ENCODE results near the gene CLDN25.

The CLDN25 gene

DNA sequence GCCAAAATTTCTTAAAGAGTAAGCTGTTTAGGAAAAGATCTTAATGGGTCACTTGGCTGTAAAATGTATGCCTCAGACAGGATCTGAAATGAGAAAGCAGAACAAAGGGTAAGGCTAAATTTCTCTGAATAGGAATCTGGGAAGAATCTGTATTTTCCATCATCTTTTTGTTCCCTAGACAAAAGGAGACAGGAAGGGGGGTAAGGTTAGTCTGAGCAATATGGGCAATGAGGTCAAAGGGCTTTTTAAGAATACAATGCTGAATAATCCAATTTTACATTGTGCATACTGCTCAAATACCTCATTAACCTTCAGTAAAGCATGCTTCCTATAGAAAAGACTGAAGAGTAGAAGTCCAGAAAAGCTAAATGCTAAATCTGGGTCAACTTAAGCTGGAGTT is 34.6 kb downstream of the CLDN25 start:
- no peak for DNase-seq

DNA sequence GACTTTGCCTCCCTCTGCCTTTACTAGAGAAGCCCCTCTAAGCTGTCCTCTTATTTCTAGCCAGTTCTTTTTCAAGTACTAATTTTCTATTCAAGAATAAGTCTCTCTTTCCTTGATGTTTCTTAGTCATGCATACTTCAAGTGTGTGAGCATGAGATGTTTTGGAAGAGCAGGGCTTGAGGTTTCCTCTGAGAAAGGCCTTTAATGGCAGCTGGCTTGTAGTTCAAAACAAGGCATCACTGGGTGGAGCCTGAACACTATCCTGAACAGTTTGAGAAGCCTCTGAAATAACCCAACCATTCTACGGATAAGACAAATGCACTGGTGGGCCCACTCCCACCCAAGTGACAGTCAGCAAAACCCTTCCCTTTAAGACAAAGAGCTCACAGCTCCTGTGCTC is 37.6 kb downstream of the CLDN25 start:
- no peak for DNase-seq

GRCh38 chr11:113817626-113818025 is 38.0 kb downstream of the CLDN25 start:
- no peak for DNase-seq

- DNase-seq = no peak
Measured at GRCh38 chr11:113818426-113818825, 38.8 kb downstream of the CLDN25 start.

DNA sequence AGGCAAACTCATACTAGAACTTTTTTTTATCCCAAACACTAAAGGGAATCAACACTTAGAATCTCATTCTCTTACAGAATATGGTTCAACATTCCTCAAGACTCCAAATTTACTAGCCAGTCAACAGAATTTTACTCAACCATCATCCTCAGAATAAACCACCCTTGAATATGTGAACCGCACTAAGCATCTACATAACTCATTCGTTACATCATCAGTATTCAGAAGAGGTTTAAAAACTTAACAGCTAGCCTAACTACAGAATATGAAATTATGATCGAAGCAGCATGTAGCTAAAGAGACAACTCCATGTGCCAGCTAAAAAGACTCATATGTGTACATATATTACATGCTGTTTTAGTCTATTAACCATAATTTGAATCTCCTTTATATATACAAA is 47.9 kb downstream of the CLDN25 start:
- DNase-seq = no peak

DNA sequence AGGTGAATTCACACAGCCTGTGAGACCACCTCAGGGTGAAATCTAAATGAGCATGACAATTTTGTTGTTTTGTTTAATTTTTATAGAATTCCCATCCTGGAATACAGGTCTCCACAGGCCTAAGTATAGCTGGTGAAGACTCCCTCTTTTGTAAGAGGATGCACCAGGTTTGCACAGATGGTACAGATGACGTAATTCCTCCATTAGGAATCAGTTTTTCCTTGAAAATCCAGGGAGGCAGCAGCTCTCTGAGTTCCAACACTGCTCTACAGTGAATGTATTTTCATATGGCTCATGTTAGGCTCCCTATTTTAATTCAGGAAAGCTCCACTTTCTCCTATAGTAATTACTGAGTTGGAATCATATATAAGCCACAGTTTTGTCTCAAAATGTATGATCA is 48.6 kb downstream of the CLDN25 start:
- DNase-seq = no peak

- no peak for DNase-seq
Measured at GRCh38 chr11:113829751-113830150, 50.2 kb downstream of the CLDN25 start.

All from central memory CD4-positive, alpha-beta T cell (primary cell).